SK-N-SH (cell line): Measurements from ENCODE around the gene CD22.

Source experiments
- CHD2 ChIP-seq: fragments of 150-350 bp; IDR thresholded peaks from 2 replicates; pipeline ENCODE4 v1.6.1; 2018; ENCODE audit warnings: low read length; ENCODE audit not compliant: partially characterized antibody
- FOXJ3 ChIP-seq: sonication (generic); formaldehyde crosslinking; IDR thresholded peaks from 2 replicates; pipeline ENCODE4 v1.5.1; 2020; ENCODE audit warnings: mild to moderate bottlenecking, missing genetic modification reagents
- MXI1 ChIP-seq: IDR thresholded peaks from 2 replicates; pipeline ENCODE4 v1.6.1; 2012; ENCODE audit warnings: mild to moderate bottlenecking, low read depth, low read length, improper control_type of control experiment
- POLR2AphosphoS5 ChIP-seq: IDR thresholded peaks from 2 replicates; pipeline ENCODE4 v1.6.1; 2012; ENCODE audit warnings: low read depth, low read length
- RAD21 ChIP-seq: IDR thresholded peaks from 2 replicates; pipeline ENCODE4 v1.6.1; 2012; ENCODE audit warnings: mild to moderate bottlenecking, low read length
- RCOR1 ChIP-seq: fragments of 150-350 bp; IDR thresholded peaks from 2 replicates; pipeline ENCODE4 v1.6.1; 2017; ENCODE audit warnings: antibody characterized with exemption, low read length
- RFX5 ChIP-seq: IDR thresholded peaks from 2 replicates; pipeline ENCODE4 v1.6.1; 2012; ENCODE audit warnings: mild to moderate bottlenecking, improper control_type of control experiment, low read length
- SIN3A ChIP-seq: IDR thresholded peaks from 2 replicates; pipeline ENCODE4 v1.6.1; 2012; ENCODE audit warnings: low read depth, mild to moderate bottlenecking, low read length, moderate library complexity, borderline replicate concordance
- TAF1 ChIP-seq: IDR thresholded peaks from 2 replicates; pipeline ENCODE4 v1.6.1; 2012; ENCODE audit warnings: low read depth, mild to moderate bottlenecking, low read length, moderate library complexity, borderline replicate concordance
- YY1 ChIP-seq: IDR thresholded peaks from 2 replicates; pipeline ENCODE4 v1.4.0; 2012; ENCODE audit warnings: low read depth, mild to moderate bottlenecking
- TF ChIP-seq, protein P1 (sequence below): fragments of 200-600 bp; sonication (generic); IDR thresholded peaks from 2 replicates; pipeline ENCODE4 v1.6.1; 2017; ENCODE audit warnings: antibody characterized with exemption, mild to moderate bottlenecking, moderate library complexity
- TF ChIP-seq, protein P2 (sequence below): fragments of 150-350 bp; IDR thresholded peaks from 2 replicates; pipeline ENCODE4 v1.6.1; 2017; ENCODE audit warnings: antibody characterized with exemption, low read length, low read depth, borderline replicate concordance
- TF ChIP-seq, protein P3 (sequence below): fragments of 150-350 bp; IDR thresholded peaks from 2 replicates; pipeline ENCODE4 v1.6.1; 2016; ENCODE audit warnings: mild to moderate bottlenecking, low read depth, low read length

DNA sequence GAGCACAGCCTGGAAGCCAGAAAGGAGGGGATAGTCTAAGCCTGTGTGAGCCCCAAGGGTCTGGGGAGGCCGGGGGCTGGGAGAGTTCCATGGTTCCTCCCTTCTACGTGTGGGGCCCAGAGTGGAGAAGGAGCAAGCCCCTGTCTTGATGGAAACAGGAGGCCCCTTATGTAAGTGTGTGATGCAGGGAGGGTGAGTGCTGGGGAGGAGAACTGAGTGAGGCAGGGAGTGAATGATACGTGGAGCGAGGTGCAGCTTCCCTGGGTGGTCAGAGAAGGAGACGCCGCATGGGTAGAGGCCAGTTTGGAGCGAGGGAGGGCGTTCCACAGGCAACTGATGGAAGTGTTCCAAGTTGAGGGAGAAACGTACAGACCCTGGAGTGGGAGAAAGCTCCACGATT, 21.1 kb upstream of the CD22 start:
- TF ChIP-seq, protein P1, sequence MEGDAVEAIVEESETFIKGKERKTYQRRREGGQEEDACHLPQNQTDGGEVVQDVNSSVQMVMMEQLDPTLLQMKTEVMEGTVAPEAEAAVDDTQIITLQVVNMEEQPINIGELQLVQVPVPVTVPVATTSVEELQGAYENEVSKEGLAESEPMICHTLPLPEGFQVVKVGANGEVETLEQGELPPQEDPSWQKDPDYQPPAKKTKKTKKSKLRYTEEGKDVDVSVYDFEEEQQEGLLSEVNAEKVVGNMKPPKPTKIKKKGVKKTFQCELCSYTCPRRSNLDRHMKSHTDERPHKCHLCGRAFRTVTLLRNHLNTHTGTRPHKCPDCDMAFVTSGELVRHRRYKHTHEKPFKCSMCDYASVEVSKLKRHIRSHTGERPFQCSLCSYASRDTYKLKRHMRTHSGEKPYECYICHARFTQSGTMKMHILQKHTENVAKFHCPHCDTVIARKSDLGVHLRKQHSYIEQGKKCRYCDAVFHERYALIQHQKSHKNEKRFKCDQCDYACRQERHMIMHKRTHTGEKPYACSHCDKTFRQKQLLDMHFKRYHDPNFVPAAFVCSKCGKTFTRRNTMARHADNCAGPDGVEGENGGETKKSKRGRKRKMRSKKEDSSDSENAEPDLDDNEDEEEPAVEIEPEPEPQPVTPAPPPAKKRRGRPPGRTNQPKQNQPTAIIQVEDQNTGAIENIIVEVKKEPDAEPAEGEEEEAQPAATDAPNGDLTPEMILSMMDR = no peak
- TF ChIP-seq RFX5 (no peak), YY1 (no peak), POLR2AphosphoS5 (no peak), CHD2 (no peak), RCOR1 (no peak), MXI1 (no peak), FOXJ3 (CRISPR knock-in tag) (no peak), RAD21 (no peak), SIN3A (no peak), TAF1 (no peak)
- TF ChIP-seq, protein P2, sequence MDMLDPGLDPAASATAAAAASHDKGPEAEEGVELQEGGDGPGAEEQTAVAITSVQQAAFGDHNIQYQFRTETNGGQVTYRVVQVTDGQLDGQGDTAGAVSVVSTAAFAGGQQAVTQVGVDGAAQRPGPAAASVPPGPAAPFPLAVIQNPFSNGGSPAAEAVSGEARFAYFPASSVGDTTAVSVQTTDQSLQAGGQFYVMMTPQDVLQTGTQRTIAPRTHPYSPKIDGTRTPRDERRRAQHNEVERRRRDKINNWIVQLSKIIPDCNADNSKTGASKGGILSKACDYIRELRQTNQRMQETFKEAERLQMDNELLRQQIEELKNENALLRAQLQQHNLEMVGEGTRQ = no peak
- TF ChIP-seq, protein P3, sequence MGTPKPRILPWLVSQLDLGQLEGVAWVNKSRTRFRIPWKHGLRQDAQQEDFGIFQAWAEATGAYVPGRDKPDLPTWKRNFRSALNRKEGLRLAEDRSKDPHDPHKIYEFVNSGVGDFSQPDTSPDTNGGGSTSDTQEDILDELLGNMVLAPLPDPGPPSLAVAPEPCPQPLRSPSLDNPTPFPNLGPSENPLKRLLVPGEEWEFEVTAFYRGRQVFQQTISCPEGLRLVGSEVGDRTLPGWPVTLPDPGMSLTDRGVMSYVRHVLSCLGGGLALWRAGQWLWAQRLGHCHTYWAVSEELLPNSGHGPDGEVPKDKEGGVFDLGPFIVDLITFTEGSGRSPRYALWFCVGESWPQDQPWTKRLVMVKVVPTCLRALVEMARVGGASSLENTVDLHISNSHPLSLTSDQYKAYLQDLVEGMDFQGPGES = no peak
